Chondrocyte (in vitro differentiated cells): ENCODE data around the gene PDE2A. TPM values are rescaled to one million over a fixed set of nuclear protein-coding genes. Genes with fewer than 3 reads are reported as not detected.

Experiments used
- DNase-seq: peaks from one replicate; pipeline ENCODE4 v3.0.0; 2021; ENCODE audit warnings: mixed read lengths, low spot score
- H3K27ac Mint-ChIP-seq: one replicate; pipeline ENCODE4 v1.8.0; 2021; ENCODE audit warnings: mild to moderate bottlenecking, moderate library complexity, mixed read lengths; ENCODE audit not compliant: unreplicated experiment
- H3K27me3 Mint-ChIP-seq: 2 replicates; pipeline ENCODE4 v1.8.0; 2021; ENCODE audit warnings: low read depth, mixed read lengths
- H3K36me3 Mint-ChIP-seq: 2 replicates; pipeline ENCODE4 v1.8.0; 2021; ENCODE audit warnings: low read depth, mixed read lengths
- H3K4me1 Mint-ChIP-seq: 2 replicates; pipeline ENCODE4 v1.8.0; 2021; ENCODE audit warnings: low read depth, mild to moderate bottlenecking, mixed read lengths
- H3K4me3 Mint-ChIP-seq: one replicate; pipeline ENCODE4 v1.8.0; 2021; ENCODE audit warnings: mild to moderate bottlenecking, moderate library complexity, mixed read lengths; ENCODE audit not compliant: unreplicated experiment
- H3K9me3 Mint-ChIP-seq: 2 replicates; pipeline ENCODE4 v1.8.0; 2021; ENCODE audit warnings: low read depth, mixed read lengths
- total RNA-seq: library from RNA; stranded (reverse); gene quantifications from 3 replicates; pipeline ENCODE4 v1.2.1, GENCODE V29; 2021
- TF ChIP-seq, protein P1 (sequence below): fragments of 200-600 bp; sonication (generic); IDR thresholded peaks from 2 replicates; pipeline ENCODE4 v1.5.0; 2021; ENCODE audit warnings: antibody characterized with exemption, mild to moderate bottlenecking, moderate library complexity

PDE2A gene
- total RNA-seq, 1 donor from 2014 or later = not detected

DNA sequence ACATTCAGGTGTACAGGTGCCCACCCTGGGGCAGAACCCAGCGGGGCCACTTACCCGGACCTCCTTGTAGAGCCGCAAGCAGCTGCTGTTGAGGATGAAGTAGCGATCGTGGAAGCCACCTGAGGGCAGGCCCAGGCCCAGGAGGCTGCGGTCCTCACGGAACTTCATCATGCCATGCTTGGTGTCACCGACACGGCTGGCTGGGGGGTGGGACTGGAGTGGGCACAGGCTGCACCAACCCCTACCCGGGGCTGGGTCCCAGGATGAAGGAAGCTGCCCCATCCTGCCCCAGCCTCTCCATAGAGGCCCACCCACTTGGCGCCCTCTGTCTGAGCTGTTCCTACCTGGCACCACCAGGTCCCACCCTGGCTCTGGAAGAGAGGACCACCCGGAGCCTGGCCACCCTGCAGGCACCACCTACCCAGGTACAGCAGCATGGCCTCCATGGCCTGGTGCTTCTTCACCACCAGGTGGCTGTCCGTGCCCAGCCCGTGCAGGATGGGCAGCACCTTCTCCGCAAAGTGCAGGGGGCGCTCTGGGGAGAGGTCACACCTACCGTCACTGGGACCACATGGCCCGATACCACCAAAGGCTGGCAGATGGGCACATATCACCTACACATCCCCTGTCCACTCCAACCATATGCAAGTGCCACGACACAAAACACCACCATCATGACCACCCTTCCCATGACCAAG is 19.2 kb upstream of the PDE2A start:
- no peaks in the 10 kb centered on the region for H3K27me3 Mint-ChIP-seq
- H3K27ac Mint-ChIP-seq = no peak overlapping the region
- H3K9me3 Mint-ChIP-seq = no peaks in the 10 kb centered on the region
- H3K36me3 Mint-ChIP-seq = peaks cover 37% of the 10 kb centered on the region
- no peaks in the 10 kb centered on the region for H3K4me1 Mint-ChIP-seq
- DNase-seq = no peak
- H3K4me3 Mint-ChIP-seq = no peak overlapping the region
- TF ChIP-seq, protein P1, sequence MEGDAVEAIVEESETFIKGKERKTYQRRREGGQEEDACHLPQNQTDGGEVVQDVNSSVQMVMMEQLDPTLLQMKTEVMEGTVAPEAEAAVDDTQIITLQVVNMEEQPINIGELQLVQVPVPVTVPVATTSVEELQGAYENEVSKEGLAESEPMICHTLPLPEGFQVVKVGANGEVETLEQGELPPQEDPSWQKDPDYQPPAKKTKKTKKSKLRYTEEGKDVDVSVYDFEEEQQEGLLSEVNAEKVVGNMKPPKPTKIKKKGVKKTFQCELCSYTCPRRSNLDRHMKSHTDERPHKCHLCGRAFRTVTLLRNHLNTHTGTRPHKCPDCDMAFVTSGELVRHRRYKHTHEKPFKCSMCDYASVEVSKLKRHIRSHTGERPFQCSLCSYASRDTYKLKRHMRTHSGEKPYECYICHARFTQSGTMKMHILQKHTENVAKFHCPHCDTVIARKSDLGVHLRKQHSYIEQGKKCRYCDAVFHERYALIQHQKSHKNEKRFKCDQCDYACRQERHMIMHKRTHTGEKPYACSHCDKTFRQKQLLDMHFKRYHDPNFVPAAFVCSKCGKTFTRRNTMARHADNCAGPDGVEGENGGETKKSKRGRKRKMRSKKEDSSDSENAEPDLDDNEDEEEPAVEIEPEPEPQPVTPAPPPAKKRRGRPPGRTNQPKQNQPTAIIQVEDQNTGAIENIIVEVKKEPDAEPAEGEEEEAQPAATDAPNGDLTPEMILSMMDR = no peak

DNA sequence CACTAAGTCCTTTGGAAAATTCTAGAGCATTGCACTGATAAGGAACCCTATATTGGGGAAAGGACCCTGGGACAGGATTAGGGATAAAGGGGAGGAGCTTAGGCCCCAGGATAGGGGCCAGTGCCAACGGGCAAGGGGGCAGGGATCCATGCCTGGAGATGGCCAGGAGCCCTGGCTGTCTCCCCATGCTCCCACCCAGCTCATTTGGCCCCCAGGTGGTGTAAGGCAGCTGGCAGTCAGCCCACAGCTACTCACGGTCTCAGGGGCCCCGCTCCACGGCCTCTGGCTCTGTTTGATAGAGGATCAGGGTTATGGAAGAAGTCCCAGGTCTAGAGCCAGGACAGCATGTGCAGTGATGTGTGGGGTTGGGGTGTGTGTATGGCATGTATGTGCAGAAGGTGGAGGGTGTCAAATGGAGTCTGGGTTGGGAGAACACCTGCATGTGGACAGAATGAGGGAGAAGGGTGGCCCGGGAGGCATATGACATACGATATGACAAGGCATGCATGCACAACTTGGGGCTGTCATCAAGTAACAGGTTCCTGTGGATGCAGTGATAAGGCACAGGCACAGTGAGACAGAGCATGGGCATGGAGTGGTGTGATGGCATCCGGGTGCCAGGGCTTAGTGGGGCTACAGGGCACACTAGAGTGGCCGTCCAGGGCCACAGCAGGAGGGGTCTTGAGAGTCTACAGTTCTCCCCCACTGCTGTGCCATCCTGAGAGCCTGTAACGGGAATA is 18.4 kb upstream of the PDE2A start:
- no peak for DNase-seq
- H3K9me3 Mint-ChIP-seq = no peaks in the 10 kb centered on the region
- H3K4me1 Mint-ChIP-seq = no peaks in the 10 kb centered on the region
- no peaks in the 10 kb centered on the region for H3K27me3 Mint-ChIP-seq
- TF ChIP-seq, protein P1 = no peak
- H3K27ac Mint-ChIP-seq = no peak overlapping the region
- H3K4me3 Mint-ChIP-seq = no peak overlapping the region
- peaks cover 37% of the 10 kb centered on the region for H3K36me3 Mint-ChIP-seq

DNA sequence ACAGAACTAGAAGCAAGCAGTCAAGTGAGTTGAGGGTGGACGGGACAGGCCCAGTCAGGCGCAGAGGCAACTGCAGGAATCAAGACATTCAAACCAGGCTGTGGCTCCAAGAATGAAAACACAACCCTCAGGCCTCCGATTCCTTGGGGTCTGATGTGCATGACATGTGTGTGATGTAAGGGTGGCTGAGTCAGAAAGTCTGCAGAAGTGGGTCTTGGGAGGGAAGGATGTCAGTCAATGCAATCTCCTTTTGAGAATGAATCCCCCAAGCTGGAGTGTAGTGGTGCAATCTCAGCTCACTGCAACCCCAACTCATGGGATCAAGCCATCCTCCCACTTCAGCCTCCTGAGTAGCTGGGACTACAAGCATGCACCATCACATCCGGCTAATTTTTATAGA is 15.9 kb upstream of the PDE2A start:
- peaks cover 31% of the 10 kb centered on the region for H3K36me3 Mint-ChIP-seq
- no peak overlapping the region for H3K27ac Mint-ChIP-seq
- no peaks in the 10 kb centered on the region for H3K4me1 Mint-ChIP-seq
- TF ChIP-seq, protein P1 = no peak
- no peak overlapping the region for H3K4me3 Mint-ChIP-seq
- DNase-seq = no peak
- H3K9me3 Mint-ChIP-seq = no peaks in the 10 kb centered on the region
- H3K27me3 Mint-ChIP-seq = no peaks in the 10 kb centered on the region

DNA sequence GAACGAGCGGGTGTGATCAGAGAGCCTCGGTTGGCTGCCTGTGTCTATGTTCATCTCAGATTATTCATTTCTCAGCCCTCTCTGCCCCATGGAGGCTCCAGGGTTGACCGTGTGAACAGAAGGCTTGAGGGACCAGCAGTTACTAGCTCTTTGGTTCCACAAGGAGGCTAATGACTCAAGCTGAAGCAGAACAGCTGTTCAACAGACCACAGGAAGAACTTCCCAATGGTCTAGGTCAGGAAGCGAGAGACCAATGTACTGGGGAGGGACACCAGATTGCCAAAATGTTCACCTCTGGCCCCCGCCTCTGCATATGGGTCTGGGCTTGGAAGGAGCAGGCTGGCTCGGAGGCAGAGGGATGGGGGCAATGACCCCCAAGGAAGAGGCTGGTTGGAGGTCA is 14.7 kb upstream of the PDE2A start:
- Mint-ChIP-seq H3K4me1 (peaks cover 8% of the 10 kb centered on the region), H3K27ac (no peak overlapping the region), H3K9me3 (no peaks in the 10 kb centered on the region), H3K4me3 (no peak overlapping the region), H3K27me3 (no peaks in the 10 kb centered on the region), H3K36me3 (peaks cover 22% of the 10 kb centered on the region)
- TF ChIP-seq, protein P1 = no peak
- DNase-seq = no peak

DNA sequence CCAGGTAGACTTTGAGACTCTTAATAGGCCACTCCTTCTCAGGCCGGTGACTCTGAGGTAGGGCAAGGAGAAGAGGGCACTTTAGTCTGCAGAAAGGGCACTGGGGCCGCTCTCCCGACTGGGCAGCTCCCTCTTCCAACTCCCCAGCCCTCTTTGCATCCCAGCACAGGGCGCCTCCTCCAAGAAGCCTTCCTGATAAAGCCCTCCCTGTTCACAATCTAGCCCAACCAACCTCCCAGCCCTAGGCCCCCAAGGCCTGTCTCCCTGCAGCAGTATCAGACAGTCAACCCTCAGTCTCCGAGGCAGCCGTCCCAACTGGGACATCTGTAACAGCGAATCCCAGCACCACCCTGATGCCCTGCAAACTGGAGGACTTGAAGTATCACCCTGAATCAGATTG is 14.3 kb upstream of the PDE2A start:
- H3K4me1 Mint-ChIP-seq = peaks cover 10% of the 10 kb centered on the region
- H3K4me3 Mint-ChIP-seq = no peak overlapping the region
- no peak overlapping the region for H3K27ac Mint-ChIP-seq
- TF ChIP-seq, protein P1 = no peak
- no peak for DNase-seq
- H3K9me3 Mint-ChIP-seq = no peaks in the 10 kb centered on the region
- peaks cover 20% of the 10 kb centered on the region for H3K36me3 Mint-ChIP-seq
- no peaks in the 10 kb centered on the region for H3K27me3 Mint-ChIP-seq
